Esophagus squamous epithelium (tissue), 5 donors: ENCODE results near the gene KCNMB2. TPM values are rescaled to one million over a fixed set of nuclear protein-coding genes. Genes with fewer than 3 reads are reported as not detected.

Experiments
- DNase-seq: peaks from one replicate; lab custom pipeline; 2025; lab: John Stamatoyannopoulos, UW
- H3K27ac ChIP-seq, 4 donors: fragments of 200-600 bp; sonication (generic); one replicate each; pipeline ENCODE4 v1.5.1; 2016 to 2019; ENCODE audit warnings: mild to moderate bottlenecking in 1 of 4
- H3K27me3 ChIP-seq, 4 donors: fragments of 200-600 bp; sonication (generic); 1 replicate in 3 of 4; 2 replicates in 1 of 4; pipeline versions ENCODE4 v1.5.1 to v1.6.0; 2017 to 2021; ENCODE audit warnings: antibody characterized with exemption in 1 of 4
- H3K36me3 ChIP-seq, 3 donors: fragments of 200-600 bp; sonication (generic); one replicate each; pipeline ENCODE4 v1.5.1; 2016 to 2019
- H3K4me1 ChIP-seq, 3 donors: fragments of 200-600 bp; sonication (generic); one replicate each; pipeline ENCODE4 v1.5.1; 2017 to 2019
- H3K4me3 ChIP-seq, 4 donors: fragments of 200-600 bp; sonication (generic); 1 replicate in 3 of 4; 2 replicates in 1 of 4; pipeline ENCODE4 v1.5.1; 2016 to 2019; ENCODE audit warnings: mild to moderate bottlenecking in 2 of 4, moderate library complexity in 1 of 4
- H3K9me3 ChIP-seq, 3 donors: fragments of 200-600 bp; sonication (generic); one replicate each; pipeline ENCODE4 v1.5.1; 2016 to 2019
- POLR2A ChIP-seq, 4 donors: fragments of 450-650 bp; IDR thresholded peaks; one replicate each; pipeline ENCODE4 v1.6.1; 2017; ENCODE audit warnings: antibody characterized with exemption in 4 of 4, mild to moderate bottlenecking in 4 of 4, moderate library complexity in 3 of 4
- WGBS, 2 donors: methylation state at CpG; one replicate each; pipeline ENCODE4 v1.1.5; 2018; 5-methylcytosine and 5-hydroxymethylcytosine counted together
- intact Hi-C: fragments of 100-400 bp; cut with DNase I; formaldehyde crosslinking; loops from one replicate; pipeline ENCODE4 v1.15.0; 2022
- total RNA-seq, 4 donors: library from RNA; depleted of rRNA; stranded (reverse); fragments of >200 nt; gene quantifications; one replicate each; pipeline ENCODE4 v1.1.0, GENCODE V29; 2016
- TF ChIP-seq, protein P1 (sequence below), 6 experiments: fragments of 450-650 bp in 4 of 6; fragments of 200-600 bp in 2 of 6; sonication (generic) in 2 of 6; IDR thresholded peaks; one replicate each; pipeline ENCODE4 v1.5.1; 2016 to 2019; ENCODE audit warnings: antibody characterized with exemption in 6 of 6, mild to moderate bottlenecking in 4 of 6, moderate library complexity in 4 of 6
- donor health status: DM: yes; HTN: yes; CAD: no.

Gene KCNMB2
- total RNA-seq, 4 donors from 2014 or later, result 0.19 TPM; not detected in 3

GRCh38 chr3:178732824-178733223 is 196.6 kb downstream of the KCNMB2 start:
- DNase-seq, result no peak
- Histone ChIP-seq H3K36me3 (no peaks in the 10 kb centered on the region), H3K27me3 (no peaks in the 10 kb centered on the region), H3K9me3 (no peaks in the 10 kb centered on the region), H3K4me3 (no peak overlapping the region), H3K4me1 (peaks cover 0 to 19% (median 0%) of the 10 kb centered on the region in 3 donors), H3K27ac (no peak overlapping the region)
- intact Hi-C loops, result no loop called here
- WGBS, 2 donors, result 86 to 88% methylated on average over 4 of the region's 4 CpGs
- TF ChIP-seq, protein P1, sequence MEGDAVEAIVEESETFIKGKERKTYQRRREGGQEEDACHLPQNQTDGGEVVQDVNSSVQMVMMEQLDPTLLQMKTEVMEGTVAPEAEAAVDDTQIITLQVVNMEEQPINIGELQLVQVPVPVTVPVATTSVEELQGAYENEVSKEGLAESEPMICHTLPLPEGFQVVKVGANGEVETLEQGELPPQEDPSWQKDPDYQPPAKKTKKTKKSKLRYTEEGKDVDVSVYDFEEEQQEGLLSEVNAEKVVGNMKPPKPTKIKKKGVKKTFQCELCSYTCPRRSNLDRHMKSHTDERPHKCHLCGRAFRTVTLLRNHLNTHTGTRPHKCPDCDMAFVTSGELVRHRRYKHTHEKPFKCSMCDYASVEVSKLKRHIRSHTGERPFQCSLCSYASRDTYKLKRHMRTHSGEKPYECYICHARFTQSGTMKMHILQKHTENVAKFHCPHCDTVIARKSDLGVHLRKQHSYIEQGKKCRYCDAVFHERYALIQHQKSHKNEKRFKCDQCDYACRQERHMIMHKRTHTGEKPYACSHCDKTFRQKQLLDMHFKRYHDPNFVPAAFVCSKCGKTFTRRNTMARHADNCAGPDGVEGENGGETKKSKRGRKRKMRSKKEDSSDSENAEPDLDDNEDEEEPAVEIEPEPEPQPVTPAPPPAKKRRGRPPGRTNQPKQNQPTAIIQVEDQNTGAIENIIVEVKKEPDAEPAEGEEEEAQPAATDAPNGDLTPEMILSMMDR (IDR thresholded peaks at IDR 0.05), result no peak
- no peak for TF ChIP-seq POLR2A (IDR thresholded peaks at IDR 0.05)

DNA sequence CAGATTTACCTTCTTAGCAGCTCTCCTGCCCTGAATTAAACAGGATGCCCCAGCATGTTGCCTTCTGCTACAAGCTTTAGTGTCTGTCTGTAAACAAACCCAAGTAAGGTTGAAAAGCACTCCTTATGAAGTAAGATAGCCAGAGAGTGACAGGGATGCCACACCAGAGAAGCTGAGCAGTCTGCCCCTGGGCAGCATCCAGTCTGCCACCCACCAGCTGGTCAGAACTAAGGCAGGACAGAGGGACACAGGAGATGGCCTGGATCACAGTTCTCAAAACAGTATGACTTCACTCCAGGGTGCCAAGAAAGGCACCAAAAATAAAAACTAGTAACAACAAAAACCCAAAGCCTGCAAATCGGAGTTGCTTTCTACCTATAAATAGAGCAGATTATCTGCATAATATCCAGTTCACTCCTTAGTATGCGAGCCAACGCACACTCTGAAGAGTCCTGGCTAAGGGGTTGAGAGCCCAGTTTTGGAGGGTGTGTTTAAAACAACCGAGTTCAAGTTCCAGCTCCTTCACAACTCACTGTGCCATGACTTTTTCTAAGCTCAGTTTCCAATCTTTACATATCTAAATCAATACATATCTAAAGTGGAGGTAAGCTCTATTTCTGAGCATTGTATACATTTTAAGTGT is 198.9 kb downstream of the KCNMB2 start:
- no peaks in the 10 kb centered on the region for H3K9me3 ChIP-seq
- DNase-seq, result no peak
- no peaks in the 10 kb centered on the region for H3K36me3 ChIP-seq
- TF ChIP-seq, protein P1 (IDR thresholded peaks at IDR 0.05), result no peak
- no peak for TF ChIP-seq POLR2A (IDR thresholded peaks at IDR 0.05)
- intact Hi-C loops, result no loop called here
- WGBS, 2 donors, result 68 to 78% methylated on average over 4 of the region's 4 CpGs
- H3K4me3 ChIP-seq, result no peak overlapping the region
- H3K27ac ChIP-seq, result no peak overlapping the region
- no peaks in the 10 kb centered on the region for H3K27me3 ChIP-seq
- peaks cover 0 to 19% (median 0%) of the 10 kb centered on the region in 3 donors for H3K4me1 ChIP-seq

- Histone ChIP-seq H3K27ac (no peak overlapping the region), H3K4me1 (peaks cover 0 to 19% (median 0%) of the 10 kb centered on the region in 3 donors), H3K27me3 (no peaks in the 10 kb centered on the region), H3K9me3 (no peaks in the 10 kb centered on the region), H3K36me3 (no peaks in the 10 kb centered on the region), H3K4me3 (no peak overlapping the region)
- TF ChIP-seq, protein P1 (IDR thresholded peaks at IDR 0.05), result no peak
- no peak for TF ChIP-seq POLR2A (IDR thresholded peaks at IDR 0.05)
- intact Hi-C loops, result no loop called here
- no peak for DNase-seq
- WGBS, 2 donors, result 50% methylated on average over 1 of the region's 3 CpGs; no CpG with 5 or more reads in 1 of the 2 donors
Observed at GRCh38 chr3:178736300-178736699, 200.1 kb downstream of the KCNMB2 start.

DNA sequence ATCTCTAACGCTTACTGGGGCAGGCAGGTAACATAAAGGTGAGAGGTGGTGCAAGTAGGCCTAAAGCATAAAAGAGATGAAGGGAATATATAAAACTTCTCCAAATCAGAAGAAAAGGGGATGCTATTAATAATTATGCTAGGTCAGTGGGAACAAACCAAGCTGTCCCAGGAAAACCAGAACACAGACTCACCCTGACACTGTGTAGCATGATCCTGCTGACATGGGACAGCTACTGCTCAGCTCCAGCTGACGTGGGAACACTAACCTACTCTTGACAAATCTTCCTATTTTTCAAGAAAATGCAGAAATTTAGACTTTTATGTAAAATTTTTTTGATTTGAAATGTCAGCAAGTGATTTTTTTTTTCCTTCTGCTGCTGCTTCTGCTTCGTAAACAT is 203.5 kb downstream of the KCNMB2 start:
- no peaks in the 10 kb centered on the region for H3K36me3 ChIP-seq
- H3K27ac ChIP-seq, result no peak overlapping the region
- no peak for TF ChIP-seq POLR2A (IDR thresholded peaks at IDR 0.05)
- TF ChIP-seq, protein P1 (IDR thresholded peaks at IDR 0.05), result no peak
- H3K4me1 ChIP-seq, result peaks cover 0 to 19% (median 0%) of the 10 kb centered on the region in 3 donors
- H3K4me3 ChIP-seq, result no peak overlapping the region
- no peaks in the 10 kb centered on the region for H3K27me3 ChIP-seq
- H3K9me3 ChIP-seq, result no peaks in the 10 kb centered on the region
- intact Hi-C loops, result no loop called here
- DNase-seq, result no peak
- WGBS, 2 donors, result 76 to 85% methylated on average over 3 of the region's 3 CpGs

DNA sequence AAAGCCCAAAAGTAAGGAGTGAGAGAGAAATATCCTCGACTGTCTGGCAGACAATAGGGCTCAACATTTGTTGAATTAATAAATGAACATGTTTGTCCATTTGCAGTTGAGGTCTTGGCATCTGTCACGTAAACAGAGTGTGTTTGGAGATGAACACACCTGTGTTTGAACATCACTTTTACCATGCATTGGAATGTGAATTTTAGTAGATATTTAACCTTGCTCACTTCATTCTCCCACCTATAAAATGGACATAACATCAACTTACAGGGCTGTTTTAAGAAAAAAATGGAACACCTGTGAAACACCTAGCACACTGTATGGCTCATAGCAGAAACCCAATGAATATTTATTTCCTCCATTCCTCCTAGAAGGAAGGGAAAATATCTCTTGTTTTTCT is 204.8 kb downstream of the KCNMB2 start:
- 70 to 74% methylated on average over 2 of the region's 2 CpGs for WGBS, 2 donors
- H3K27me3 ChIP-seq, result no peaks in the 10 kb centered on the region
- intact Hi-C loops, result no loop called here
- H3K27ac ChIP-seq, result no peak overlapping the region
- no peak for TF ChIP-seq POLR2A (IDR thresholded peaks at IDR 0.05)
- TF ChIP-seq, protein P1 (IDR thresholded peaks at IDR 0.05), result no peak
- no peaks in the 10 kb centered on the region for H3K9me3 ChIP-seq
- H3K4me1 ChIP-seq, result peaks cover 0 to 8% (median 0%) of the 10 kb centered on the region in 3 donors
- no peaks in the 10 kb centered on the region for H3K36me3 ChIP-seq
- no peak for DNase-seq
- no peak overlapping the region for H3K4me3 ChIP-seq
